ENCODE results near the gene DIRAS3.
"Not testable (repeated sequence)": the region's sequence is repeated elsewhere in the genome, so short reads cannot be mapped to it uniquely, and the experiment has no call there.

The DIRAS3 gene

GRCh38 chr1:68016381-68016780 lies 34.0 kb downstream of the DIRAS3 start:
- no peak for DNase-seq

- DNase-seq = no peak
These were observed 34.5 kb downstream of the DIRAS3 start for GRCh38 chr1:68015971-68016370.

GRCh38 chr1:68015369-68015768 lies 35.1 kb downstream of the DIRAS3 start:
- no peak for DNase-seq

- no peak for DNase-seq
These were observed 37.1 kb downstream of the DIRAS3 start for GRCh38 chr1:68013351-68013750.

GRCh38 chr1:68011657-68012375 lies 38.6 kb downstream of the DIRAS3 start:
- no peak for DNase-seq

- DNase-seq = no peak
These were observed 39.9 kb downstream of the DIRAS3 start for GRCh38 chr1:68010543-68010942.

- peak; percentile 56 for DNase-seq
These were observed 40.3 kb downstream of the DIRAS3 start for GRCh38 chr1:68010090-68010489.

GRCh38 chr1:68003626-68004025 lies 46.8 kb downstream of the DIRAS3 start:
- not testable (repeated sequence) for DNase-seq

- DNase-seq = no peak
These were observed 50.2 kb downstream of the DIRAS3 start for GRCh38 chr1:68000191-68000590.

- DNase-seq = peak; percentile 98
These were observed 52.7 kb downstream of the DIRAS3 start for GRCh38 chr1:67997746-67998145.

All from NCI-H82 (cell line).